Smooth muscle cell (in vitro differentiated cells): ENCODE data around the gene LTBP2. TPM values are rescaled to one million over a fixed set of nuclear protein-coding genes. Genes with fewer than 3 reads are reported as not detected.
A peak's percentile ranks its signal among the peaks of the same experiment; 100 is the strongest.

Source experiments
- DNase-seq: peaks from one replicate; lab custom pipeline; 2025; ENCODE audit not compliant: unreplicated experiment; lab: John Stamatoyannopoulos, UW
- H2AFZ ChIP-seq: fragments of 200-600 bp; sonication (generic); 2 replicates; pipeline ENCODE4 v1.6.0; 2016; ENCODE audit warnings: antibody characterized with exemption, low read depth, mild to moderate bottlenecking
- H3F3A ChIP-seq: fragments of 200-600 bp; sonication (generic); 2 replicates; pipeline ENCODE4 v1.6.0; 2017; ENCODE audit warnings: antibody characterized with exemption, low read depth
- H3K27ac ChIP-seq: fragments of 200-600 bp; sonication (generic); 2 replicates; pipeline ENCODE4 v1.5.1; 2016; ENCODE audit warnings: low read depth, mild to moderate bottlenecking
- H3K27me3 ChIP-seq: fragments of 200-600 bp; sonication (generic); 2 replicates; pipeline ENCODE4 v1.6.1; 2016; ENCODE audit warnings: low read depth, mild to moderate bottlenecking
- H3K36me3 ChIP-seq: fragments of 200-600 bp; sonication (generic); 2 replicates; pipeline ENCODE4 v1.5.1; 2016; ENCODE audit warnings: low read depth
- H3K4me1 ChIP-seq: fragments of 200-600 bp; sonication (generic); 2 replicates; pipeline ENCODE4 v1.5.1; 2016; ENCODE audit warnings: low read depth
- H3K4me2 ChIP-seq: fragments of 200-600 bp; sonication (generic); 2 replicates; pipeline ENCODE4 v1.6.0; 2016; ENCODE audit warnings: mild to moderate bottlenecking
- H3K4me3 ChIP-seq: fragments of 200-600 bp; sonication (generic); 2 replicates; pipeline ENCODE4 v1.5.1; 2016; ENCODE audit warnings: mild to moderate bottlenecking
- H3K79me2 ChIP-seq: fragments of 200-600 bp; sonication (generic); 2 replicates; pipeline ENCODE4 v1.6.0; 2016; ENCODE audit warnings: low read depth, mild to moderate bottlenecking
- H3K9ac ChIP-seq: fragments of 200-600 bp; sonication (generic); 2 replicates; pipeline ENCODE4 v1.6.0; 2016; ENCODE audit warnings: low read depth
- H3K9me3 ChIP-seq: fragments of 200-600 bp; sonication (generic); replicated peaks from 2 replicates; pipeline ENCODE4 v1.5.1; 2016; ENCODE audit warnings: low read depth
- H4K20me1 ChIP-seq: fragments of 200-600 bp; sonication (generic); 2 replicates; pipeline ENCODE4 v1.6.0; 2016; ENCODE audit warnings: low read depth
- CTCF ChIP-seq: fragments of 200-600 bp; sonication (generic); IDR thresholded peaks from 2 replicates; pipeline ENCODE4 v1.5.1; 2017; ENCODE audit warnings: borderline replicate concordance, mild to moderate bottlenecking, antibody characterized with exemption; ENCODE audit not compliant: insufficient read depth, poor library complexity, severe bottlenecking
- WGBS: methylation state at CpG from one replicate; pipeline ENCODE4 v1.1.7; 2016; ENCODE audit warnings: low lambda C conversion rate; 5-methylcytosine and 5-hydroxymethylcytosine counted together
- polyA plus RNA-seq: library from polyadenylated mRNA; unstranded; fragments of >200 nt; fragmentation: Nextera tagmentation; extraction: Ambion mirVana; gene quantifications from 2 replicates; pipeline ENCODE4 v1.2.1, GENCODE V29; 2016
- total RNA-seq: library from RNA; depleted of rRNA; stranded (reverse); fragments of >200 nt; gene quantifications from 2 replicates; pipeline ENCODE4 v1.2.3, GENCODE V29; 2014

Gene LTBP2
- total and polyA plus RNA-seq, 2 experiments from 2014 or later, result 90.1 to 108 TPM

GRCh38 chr14:74572726-74573301 lies 39.2 kb downstream of the LTBP2 start:
- peaks cover 46% of the 10 kb centered on the region for H3K4me1 ChIP-seq
- WGBS, result 50% methylated on average over 15 of the region's 15 CpGs

GRCh38 chr14:74571901-74572725 lies 39.9 kb downstream of the LTBP2 start:
- H3K4me2 ChIP-seq, result peak overlapping the region; percentile 73
- no peak for TF ChIP-seq CTCF
- peaks cover 15% of the 10 kb centered on the region for H3K79me2 ChIP-seq
- peak overlapping the region; percentile 19 for H3K4me3 ChIP-seq
- H3K27ac ChIP-seq, result peak overlapping the region; percentile 96
- no peaks in the 10 kb centered on the region for H4K20me1 ChIP-seq
- H2AFZ ChIP-seq, result no peak overlapping the region
- H3K9me3 ChIP-seq, result no peaks in the 10 kb centered on the region
- peak; percentile 13 for DNase-seq
- peak overlapping the region; percentile 73 for H3K9ac ChIP-seq
- H3K4me1 ChIP-seq, result peaks cover 46% of the 10 kb centered on the region
- H3F3A ChIP-seq, result peaks cover 27% of the 10 kb centered on the region
- no peaks in the 10 kb centered on the region for H3K27me3 ChIP-seq
- no peaks in the 10 kb centered on the region for H3K36me3 ChIP-seq
- 13% methylated on average over 8 of the region's 8 CpGs for WGBS

More at GRCh38 chr14:74572726-74573301, 39.2 kb downstream of the LTBP2 start:
- H2AFZ ChIP-seq, result no peak overlapping the region
- H3K79me2 ChIP-seq, result peaks cover 8% of the 10 kb centered on the region
- peak overlapping the region; percentile 68 for H3K9ac ChIP-seq
- H3K4me3 ChIP-seq, result peak overlapping the region; percentile 19
- H3K27me3 ChIP-seq, result no peaks in the 10 kb centered on the region
- peaks cover 27% of the 10 kb centered on the region for H3F3A ChIP-seq
- no peak for DNase-seq
- H3K36me3 ChIP-seq, result no peaks in the 10 kb centered on the region
- no peak for TF ChIP-seq CTCF
- no peaks in the 10 kb centered on the region for H4K20me1 ChIP-seq
- H3K4me2 ChIP-seq, result peak overlapping the region; percentile 73
- H3K9me3 ChIP-seq, result no peaks in the 10 kb centered on the region
- H3K27ac ChIP-seq, result peak overlapping the region; percentile 96

GRCh38 chr14:74571441-74571841 lies 40.6 kb downstream of the LTBP2 start:
- no peaks in the 10 kb centered on the region for H3K36me3 ChIP-seq
- H3K9ac ChIP-seq, result peak overlapping the region; percentile 73
- peak overlapping the region; percentile 96 for H3K27ac ChIP-seq
- H3K4me1 ChIP-seq, result peaks cover 49% of the 10 kb centered on the region
- peaks cover 15% of the 10 kb centered on the region for H3K79me2 ChIP-seq
- DNase-seq, result peak; percentile 17
- H3K4me3 ChIP-seq, result no peak overlapping the region
- no peak for TF ChIP-seq CTCF
- H3F3A ChIP-seq, result peaks cover 27% of the 10 kb centered on the region
- peak overlapping the region; percentile 74 for H3K4me2 ChIP-seq
- H3K9me3 ChIP-seq, result no peaks in the 10 kb centered on the region
- no peaks in the 10 kb centered on the region for H4K20me1 ChIP-seq
- H3K27me3 ChIP-seq, result no peaks in the 10 kb centered on the region
- WGBS, result 9% methylated on average over 9 of the region's 9 CpGs
- no peak overlapping the region for H2AFZ ChIP-seq
